Measurements from ENCODE around the gene WDR41. TPM values are rescaled to one million over a fixed set of nuclear protein-coding genes. Genes with fewer than 3 reads are reported as not detected.

Gene WDR41
- total RNA-seq, 1 experiment from 2014 or later, result 107 TPM

DNA sequence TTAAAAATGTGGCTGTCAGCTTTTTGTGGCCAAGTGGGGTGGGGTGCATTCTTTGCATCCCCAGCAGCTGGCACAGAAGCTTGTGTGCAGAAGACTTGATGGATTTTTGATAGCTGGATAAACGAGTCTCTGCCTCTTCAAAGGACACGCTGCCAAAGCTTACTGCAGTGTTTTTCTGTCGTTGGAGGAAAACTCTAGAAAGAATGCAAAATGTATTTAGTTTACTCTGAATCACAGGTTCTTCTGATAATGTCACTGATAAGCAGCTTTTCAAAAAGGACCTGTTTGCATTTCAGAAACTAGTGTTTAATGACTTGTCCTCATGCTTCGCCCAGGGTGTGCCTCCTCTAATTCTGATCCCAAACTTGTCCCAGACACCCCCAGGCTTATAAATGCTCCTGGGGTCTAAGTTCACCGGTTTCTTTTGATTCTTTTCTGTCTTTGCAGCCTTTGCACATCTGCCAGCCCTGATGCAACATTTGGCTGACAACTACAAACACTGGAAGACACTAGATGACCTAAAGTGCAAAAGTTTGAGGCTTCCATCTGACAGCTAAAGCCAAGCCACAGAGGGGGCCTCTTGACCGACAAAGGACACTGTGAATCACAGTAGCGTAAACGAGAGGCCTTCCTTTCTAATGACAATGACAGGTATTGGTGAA is 66.0 kb downstream of the WDR41 start:
- ChIA-PET CTCF (interaction anchor here (0.7 to 2.8 kb wide), 4 partner anchors 11 to 107 kb away, joined by 3 to 9 read pairs (median 4); no protein-coding TSS in a partner anchor), POLR2A (interaction anchor here (0.6 kb wide), 2 partner anchors 282 to 1938 kb away, joined by 3 to 4 read pairs; no protein-coding TSS in a partner anchor)
- peaks cover 53% of the 10 kb centered on the region for H3K36me3 Mint-ChIP-seq (ENCODE audit: insufficient read depth, unreplicated experiment)
- intact Hi-C loops (cut with micrococcal nuclease), result no loop called here
- H3K27ac Mint-ChIP-seq (ENCODE audit: low read depth, unreplicated experiment), result no peak overlapping the region
- H3K4me3 Mint-ChIP-seq (ENCODE audit: unreplicated experiment), result no peak overlapping the region
- no peak for DNase-seq (ENCODE audit: unreplicated experiment)
- no peaks in the 10 kb centered on the region for H3K4me1 Mint-ChIP-seq (ENCODE audit: insufficient read depth, unreplicated experiment)
- H3K27me3 Mint-ChIP-seq (ENCODE audit: insufficient read depth, unreplicated experiment), result no peaks in the 10 kb centered on the region
- TF ChIP-seq, protein P1, sequence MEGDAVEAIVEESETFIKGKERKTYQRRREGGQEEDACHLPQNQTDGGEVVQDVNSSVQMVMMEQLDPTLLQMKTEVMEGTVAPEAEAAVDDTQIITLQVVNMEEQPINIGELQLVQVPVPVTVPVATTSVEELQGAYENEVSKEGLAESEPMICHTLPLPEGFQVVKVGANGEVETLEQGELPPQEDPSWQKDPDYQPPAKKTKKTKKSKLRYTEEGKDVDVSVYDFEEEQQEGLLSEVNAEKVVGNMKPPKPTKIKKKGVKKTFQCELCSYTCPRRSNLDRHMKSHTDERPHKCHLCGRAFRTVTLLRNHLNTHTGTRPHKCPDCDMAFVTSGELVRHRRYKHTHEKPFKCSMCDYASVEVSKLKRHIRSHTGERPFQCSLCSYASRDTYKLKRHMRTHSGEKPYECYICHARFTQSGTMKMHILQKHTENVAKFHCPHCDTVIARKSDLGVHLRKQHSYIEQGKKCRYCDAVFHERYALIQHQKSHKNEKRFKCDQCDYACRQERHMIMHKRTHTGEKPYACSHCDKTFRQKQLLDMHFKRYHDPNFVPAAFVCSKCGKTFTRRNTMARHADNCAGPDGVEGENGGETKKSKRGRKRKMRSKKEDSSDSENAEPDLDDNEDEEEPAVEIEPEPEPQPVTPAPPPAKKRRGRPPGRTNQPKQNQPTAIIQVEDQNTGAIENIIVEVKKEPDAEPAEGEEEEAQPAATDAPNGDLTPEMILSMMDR (IDR thresholded peaks at IDR 0.05; ENCODE audit: unreplicated experiment), result no peak
- no TSS peak for BruUV-seq (replicated peaks)
- no peaks in the 10 kb centered on the region for H3K9me3 Mint-ChIP-seq (ENCODE audit: unreplicated experiment)

DNA sequence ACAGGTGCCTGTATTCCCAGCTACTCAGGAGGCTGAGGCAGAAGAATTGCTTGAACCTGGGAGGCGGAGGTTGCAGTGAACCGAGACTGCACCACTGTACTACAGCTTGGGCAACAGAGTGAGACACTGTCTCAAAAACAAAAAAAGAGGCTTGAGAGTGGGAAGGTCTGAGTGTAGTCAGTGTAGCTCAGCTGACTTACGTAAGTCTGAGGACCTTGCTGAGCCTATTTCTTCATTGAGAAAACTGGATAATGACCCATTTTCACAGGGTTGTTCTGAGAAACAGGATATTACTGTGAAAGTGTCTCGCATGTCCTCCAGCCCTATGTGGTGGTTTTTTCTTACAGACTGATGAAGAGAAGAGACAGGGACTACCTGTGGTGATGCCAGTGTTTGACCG is 66.7 kb downstream of the WDR41 start:
- no peaks in the 10 kb centered on the region for H3K9me3 Mint-ChIP-seq (ENCODE audit: unreplicated experiment)
- H3K4me3 Mint-ChIP-seq (ENCODE audit: unreplicated experiment), result no peak overlapping the region
- peaks cover 52% of the 10 kb centered on the region for H3K36me3 Mint-ChIP-seq (ENCODE audit: insufficient read depth, unreplicated experiment)
- no peaks in the 10 kb centered on the region for H3K27me3 Mint-ChIP-seq (ENCODE audit: insufficient read depth, unreplicated experiment)
- H3K4me1 Mint-ChIP-seq (ENCODE audit: insufficient read depth, unreplicated experiment), result no peaks in the 10 kb centered on the region
- BruUV-seq (replicated peaks), result no TSS peak
- no peak for DNase-seq (ENCODE audit: unreplicated experiment)
- POLR2A ChIA-PET, result no interaction called here
- CTCF ChIA-PET, result interaction anchor here (1.9 to 2.8 kb wide), 2 partner anchors 12 to 67 kb away, joined by 6 to 9 read pairs; no protein-coding TSS in a partner anchor
- TF ChIP-seq, protein P1 (IDR thresholded peaks at IDR 0.05; ENCODE audit: unreplicated experiment), result no peak
- H3K27ac Mint-ChIP-seq (ENCODE audit: low read depth, unreplicated experiment), result no peak overlapping the region
- intact Hi-C loops (cut with micrococcal nuclease), result no loop called here

DNA sequence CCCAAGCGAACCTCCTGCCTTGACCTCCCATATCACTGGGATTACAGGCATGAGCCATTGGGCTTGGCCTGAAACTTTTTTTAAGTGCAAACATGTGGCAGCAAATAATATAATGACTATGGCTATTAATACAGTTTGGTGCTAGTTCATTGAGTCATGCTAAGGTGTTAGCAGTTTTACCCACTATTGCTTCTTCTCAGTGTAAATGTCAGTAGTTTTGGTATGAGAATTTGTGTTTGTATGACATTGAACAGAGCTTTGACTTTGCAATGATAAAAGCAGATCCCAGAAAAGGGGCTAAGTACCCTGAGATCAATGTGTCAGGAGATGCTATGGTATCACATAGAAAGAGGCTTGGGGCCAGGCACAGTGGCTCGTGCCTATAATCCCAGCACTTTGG is 67.2 kb downstream of the WDR41 start:
- Mint-ChIP-seq H3K4me1 (ENCODE audit: insufficient read depth, unreplicated experiment) (no peaks in the 10 kb centered on the region), H3K27me3 (ENCODE audit: insufficient read depth, unreplicated experiment) (no peaks in the 10 kb centered on the region), H3K27ac (ENCODE audit: low read depth, unreplicated experiment) (no peak overlapping the region), H3K4me3 (ENCODE audit: unreplicated experiment) (no peak overlapping the region), H3K36me3 (ENCODE audit: insufficient read depth, unreplicated experiment) (peaks cover 49% of the 10 kb centered on the region), H3K9me3 (ENCODE audit: unreplicated experiment) (no peaks in the 10 kb centered on the region)
- DNase-seq (ENCODE audit: unreplicated experiment), result no peak
- intact Hi-C loops (cut with micrococcal nuclease), result no loop called here
- CTCF ChIA-PET, result no interaction called here
- TF ChIP-seq, protein P1 (IDR thresholded peaks at IDR 0.05; ENCODE audit: unreplicated experiment), result no peak
- POLR2A ChIA-PET, result no interaction called here
- BruUV-seq (replicated peaks), result no TSS peak

DNA sequence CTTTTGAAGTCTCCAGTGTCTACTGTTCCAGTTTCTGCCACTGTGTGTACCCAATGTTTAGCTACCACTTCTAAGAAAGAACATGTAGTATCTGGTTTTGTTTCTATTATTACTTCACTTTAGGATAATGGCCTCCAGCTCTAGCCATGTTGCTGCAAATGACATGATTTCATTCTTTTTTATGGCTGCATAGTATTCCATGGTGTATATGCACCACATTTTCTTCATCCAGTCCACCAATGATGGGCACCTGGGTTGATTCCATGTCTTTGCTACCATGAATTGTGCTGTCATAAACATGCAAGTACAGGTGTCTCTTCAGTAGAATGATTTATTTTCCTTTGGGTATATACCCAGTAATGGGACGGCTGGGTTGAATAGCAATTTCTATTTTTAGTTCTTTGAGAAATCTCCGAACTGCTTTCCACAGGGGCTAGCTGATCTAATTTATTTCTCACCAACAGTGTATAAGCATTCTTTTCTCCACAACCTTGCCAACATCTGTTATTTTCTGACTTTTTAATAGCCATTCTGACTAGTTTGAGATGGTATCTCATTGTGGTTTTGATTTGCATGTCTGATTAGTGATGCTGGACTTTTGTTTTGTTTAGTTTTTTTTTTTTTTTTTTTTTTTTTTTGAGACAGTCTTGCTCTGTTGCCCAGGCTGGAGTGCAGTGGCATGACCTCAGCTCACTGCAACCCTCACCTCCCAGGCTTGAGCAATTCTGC is 68.9 kb downstream of the WDR41 start:
- no TSS peak for BruUV-seq (replicated peaks)
- Mint-ChIP-seq H3K36me3 (ENCODE audit: insufficient read depth, unreplicated experiment) (peaks cover 43% of the 10 kb centered on the region), H3K9me3 (ENCODE audit: unreplicated experiment) (no peaks in the 10 kb centered on the region), H3K4me1 (ENCODE audit: insufficient read depth, unreplicated experiment) (no peaks in the 10 kb centered on the region), H3K27ac (ENCODE audit: low read depth, unreplicated experiment) (no peak overlapping the region), H3K27me3 (ENCODE audit: insufficient read depth, unreplicated experiment) (no peaks in the 10 kb centered on the region), H3K4me3 (ENCODE audit: unreplicated experiment) (no peak overlapping the region)
- TF ChIP-seq, protein P1 (IDR thresholded peaks at IDR 0.05; ENCODE audit: unreplicated experiment), result no peak
- no peak for DNase-seq (ENCODE audit: unreplicated experiment)
- POLR2A ChIA-PET, result interaction anchor here (1.5 to 2.2 kb wide), 2 partner anchors 69 to 278 kb away, joined by 4 to 6 read pairs; partner anchors contain the start of gene WDR41
- CTCF ChIA-PET, result interaction anchor here (0.9 kb wide), 1 partner anchor 279 kb away, joined by 5 read pairs; no protein-coding TSS in a partner anchor
- intact Hi-C loops (cut with micrococcal nuclease), result no loop called here
